ENCODE results near the gene RBM47. TPM values are rescaled to one million over a fixed set of nuclear protein-coding genes. Genes with fewer than 3 reads are reported as not detected.
"Not testable (repeated sequence)": the region's sequence is repeated elsewhere in the genome, so short reads cannot be mapped to it uniquely, and the experiment has no call there.

The RBM47 gene
- total and polyA plus RNA-seq, 12 donors: 0.41 to 14.0 (median 2.1) TPM

DNA sequence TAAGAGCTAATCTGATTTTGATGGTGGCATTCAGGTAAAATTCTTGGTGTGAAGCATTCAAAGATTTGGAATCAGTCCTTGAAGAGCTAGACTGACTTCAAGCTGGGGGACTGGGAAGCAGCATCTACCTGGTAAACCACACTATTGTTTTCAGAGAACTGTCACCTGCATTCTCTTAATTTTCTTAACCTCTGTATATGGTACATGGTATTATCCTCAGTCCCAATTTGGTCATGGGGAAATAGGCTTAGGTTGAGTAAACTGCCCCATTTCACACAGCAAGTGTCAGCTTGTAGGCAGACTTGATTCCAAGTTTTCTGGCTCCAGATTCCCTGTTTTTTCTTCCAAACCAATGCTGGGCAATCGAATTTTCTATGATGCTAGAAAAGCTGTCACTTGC is 190.1 kb downstream of the RBM47 start:
- DNase-seq (no peak), ATAC-seq (no peak)
- intact Hi-C loops (cut with DNase I): no loop called here
- TF ChIP-seq, protein P1, sequence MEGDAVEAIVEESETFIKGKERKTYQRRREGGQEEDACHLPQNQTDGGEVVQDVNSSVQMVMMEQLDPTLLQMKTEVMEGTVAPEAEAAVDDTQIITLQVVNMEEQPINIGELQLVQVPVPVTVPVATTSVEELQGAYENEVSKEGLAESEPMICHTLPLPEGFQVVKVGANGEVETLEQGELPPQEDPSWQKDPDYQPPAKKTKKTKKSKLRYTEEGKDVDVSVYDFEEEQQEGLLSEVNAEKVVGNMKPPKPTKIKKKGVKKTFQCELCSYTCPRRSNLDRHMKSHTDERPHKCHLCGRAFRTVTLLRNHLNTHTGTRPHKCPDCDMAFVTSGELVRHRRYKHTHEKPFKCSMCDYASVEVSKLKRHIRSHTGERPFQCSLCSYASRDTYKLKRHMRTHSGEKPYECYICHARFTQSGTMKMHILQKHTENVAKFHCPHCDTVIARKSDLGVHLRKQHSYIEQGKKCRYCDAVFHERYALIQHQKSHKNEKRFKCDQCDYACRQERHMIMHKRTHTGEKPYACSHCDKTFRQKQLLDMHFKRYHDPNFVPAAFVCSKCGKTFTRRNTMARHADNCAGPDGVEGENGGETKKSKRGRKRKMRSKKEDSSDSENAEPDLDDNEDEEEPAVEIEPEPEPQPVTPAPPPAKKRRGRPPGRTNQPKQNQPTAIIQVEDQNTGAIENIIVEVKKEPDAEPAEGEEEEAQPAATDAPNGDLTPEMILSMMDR (IDR thresholded peaks at IDR 0.05): no peak
- no peak overlapping the region for H3K4me3 ChIP-seq
- H3K36me3 ChIP-seq: peaks cover 0 to 21% (median 0%) of the 10 kb centered on the region in 9 donors
- H3K27me3 ChIP-seq: peaks cover 0 to 7% (median 0%) of the 10 kb centered on the region in 7 donors
- peaks cover 0 to 12% (median 0%) of the 10 kb centered on the region in 9 donors for H3K4me1 ChIP-seq
- no peak overlapping the region for H3K27ac ChIP-seq
- WGBS, 2 donors: 59 to 72% methylated on average over 1 of the region's 1 CpG
- peaks cover 0 to 5% (median 0%) of the 10 kb centered on the region in 11 donors for H3K9me3 ChIP-seq

DNA sequence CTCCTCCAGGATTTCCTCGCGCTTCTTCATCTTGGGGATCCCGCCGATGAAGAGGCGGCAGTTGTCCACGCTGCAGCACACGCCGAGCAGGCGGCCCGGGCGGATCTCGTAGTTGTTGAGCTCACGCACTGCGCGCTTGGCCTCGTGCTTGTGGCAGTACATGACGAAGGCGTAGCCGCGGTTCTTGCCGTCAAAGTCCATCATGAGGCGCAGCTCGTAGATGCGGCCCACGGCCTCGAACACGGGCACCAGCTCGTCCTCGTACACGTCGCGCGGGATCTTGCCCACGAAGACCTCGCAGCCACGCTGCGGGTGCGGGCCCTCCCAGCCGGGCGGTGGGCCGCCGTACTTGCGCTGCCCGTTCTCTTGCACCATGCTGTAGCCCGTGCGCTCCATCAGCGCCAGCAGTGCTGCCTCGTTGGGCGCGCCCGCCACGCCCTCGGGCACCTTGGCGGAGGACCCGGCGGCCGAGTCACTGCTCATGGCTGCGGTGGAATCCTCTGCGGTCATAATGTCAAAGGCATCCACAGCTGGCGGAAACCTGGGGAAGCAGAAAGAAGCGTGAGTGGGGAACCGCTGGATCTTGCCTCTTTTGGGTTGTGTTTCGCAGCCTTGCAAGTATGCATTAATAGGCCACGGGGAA is 191.2 kb downstream of the RBM47 start:
- Histone ChIP-seq H3K9me3 (peaks cover 0 to 5% (median 0%) of the 10 kb centered on the region in 11 donors), H3K27ac (no peak overlapping the region), H3K4me1 (peaks cover 0 to 12% (median 0%) of the 10 kb centered on the region in 9 donors), H3K36me3 (peaks cover 0 to 25% (median 0%) of the 10 kb centered on the region in 9 donors), H3K4me3 (no peak overlapping the region), H3K27me3 (peaks cover 0 to 7% (median 0%) of the 10 kb centered on the region in 7 donors)
- 96% methylated on average over 58 to 64 of the region's 64 CpGs for WGBS, 2 donors
- intact Hi-C loops (cut with DNase I): no loop called here
- ATAC-seq (no peak), DNase-seq (no peak)
- TF ChIP-seq, protein P1 (IDR thresholded peaks at IDR 0.05): no peak

DNA sequence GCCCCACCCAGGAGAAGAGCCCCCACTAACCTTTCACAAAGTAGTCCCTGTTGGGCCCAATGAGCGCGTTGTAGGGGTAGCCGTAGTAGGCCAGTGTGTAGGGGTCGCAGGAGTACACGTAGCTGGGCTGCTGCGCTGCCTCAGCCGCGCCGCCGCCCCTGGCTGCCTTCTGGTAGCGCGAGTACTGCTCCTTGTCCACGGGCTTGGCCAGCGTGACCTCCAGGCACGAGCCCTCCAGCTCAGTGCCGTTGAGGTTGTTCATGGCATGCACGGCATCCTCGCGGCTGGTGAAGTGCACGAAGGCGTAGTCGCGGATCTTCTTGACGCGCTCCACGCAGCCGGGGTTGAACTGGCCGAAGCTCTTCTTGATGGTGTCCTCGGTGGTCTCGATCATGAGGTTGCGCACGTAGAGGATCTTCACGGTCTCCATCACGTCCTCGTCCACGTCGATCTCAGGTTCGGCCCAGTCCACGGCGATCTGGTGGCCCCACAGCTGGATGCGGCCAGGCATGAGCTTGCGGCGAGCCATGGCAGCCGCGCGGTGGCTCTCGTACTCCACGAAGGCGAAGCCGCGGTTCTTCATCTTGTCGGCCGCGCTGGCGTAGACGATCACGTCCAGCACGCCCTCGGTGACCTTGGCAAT is 191.8 kb downstream of the RBM47 start:
- Histone ChIP-seq H3K27me3 (peaks cover 0 to 7% (median 0%) of the 10 kb centered on the region in 7 donors), H3K4me3 (no peak overlapping the region), H3K27ac (no peak overlapping the region), H3K36me3 (peaks cover 0 to 31% (median 0%) of the 10 kb centered on the region in 9 donors), H3K4me1 (peaks cover 0 to 12% (median 0%) of the 10 kb centered on the region in 9 donors), H3K9me3 (peaks cover 0 to 5% (median 0%) of the 10 kb centered on the region in 11 donors)
- ATAC-seq: no peak
- TF ChIP-seq, protein P1 (IDR thresholded peaks at IDR 0.05): no peak
- DNase-seq: no peak
- 97% methylated on average over 59 of the region's 59 CpGs for WGBS, 2 donors
- intact Hi-C loops (cut with DNase I): no loop called here

DNA sequence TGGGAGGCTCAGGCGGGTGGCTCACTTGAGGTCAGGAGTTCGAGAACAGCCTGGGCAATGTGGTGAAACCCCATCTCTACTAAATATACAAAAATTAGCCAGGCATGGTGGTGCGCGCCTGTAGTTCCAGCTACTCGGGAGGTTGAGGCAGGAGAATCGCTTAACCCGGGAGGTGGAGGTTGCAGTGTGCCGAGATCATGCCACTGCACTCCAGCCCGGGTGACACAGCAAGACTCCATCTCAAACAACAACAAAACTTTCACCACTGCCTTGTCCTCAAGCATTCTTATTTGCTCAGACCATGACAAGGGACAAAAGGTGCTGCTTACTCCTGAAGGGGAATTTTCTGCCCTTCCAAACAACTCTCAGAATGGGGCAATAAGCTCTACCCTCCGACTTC is 194.4 kb downstream of the RBM47 start:
- H3K27me3 ChIP-seq; H3K9me3 ChIP-seq; intact Hi-C loops (cut with DNase I); ATAC-seq; H3K4me1 ChIP-seq; H3K4me3 ChIP-seq; DNase-seq; H3K27ac ChIP-seq: not testable (repeated sequence)
- WGBS, 2 donors: 90 to 93% methylated on average over 10 of the region's 10 CpGs
- peaks cover 0 to 53% (median 0%) of the 10 kb centered on the region in 9 donors for H3K36me3 ChIP-seq
